Stimulated activated CD8-positive, alpha-beta memory T cell treated with anti-CD3 and anti-CD28 coated beads, Interleukin-15, amount 100 ng/mL, for 24 hours (primary cell): Measurements from ENCODE around the gene DAGLA.
A peak's percentile ranks its signal among the peaks of the same experiment; 100 is the strongest.
"Not testable (repeated sequence)": the region's sequence is repeated elsewhere in the genome, so short reads cannot be mapped to it uniquely, and the experiment has no call there.

Experiments
- DNase-seq: peaks from one replicate; pipeline ENCODE4 v3.0.0-alpha.2; 2020; ENCODE audit warnings: low read depth

Gene DAGLA

GRCh38 chr11:61679893-61680621 is at the start of gene DAGLA:
DAGLA (plus strand) TSS chr11:61680391; CDS start chr11:61720156, 39,765 bp downstream.
- peak; percentile 84 for DNase-seq

- DNase-seq = no peak
These were observed 48.1 kb upstream of the DAGLA start for GRCh38 chr11:61632096-61632495.

GRCh38 chr11:61635304-61635703 is 44.9 kb upstream of the DAGLA start:
- no peak for DNase-seq

GRCh38 chr11:61635787-61636186 is 44.4 kb upstream of the DAGLA start:
- no peak for DNase-seq

- DNase-seq = no peak
These were observed 43.5 kb upstream of the DAGLA start for GRCh38 chr11:61636676-61637075.

GRCh38 chr11:61637277-61637676 is 42.9 kb upstream of the DAGLA start:
- no peak for DNase-seq

GRCh38 chr11:61639816-61640443 is 40.3 kb upstream of the DAGLA start:
- no peak for DNase-seq

- DNase-seq = no peak
These were observed 38.0 kb upstream of the DAGLA start for GRCh38 chr11:61642162-61642561.

GRCh38 chr11:61645179-61645868 is 34.9 kb upstream of the DAGLA start:
- DNase-seq = no peak

- DNase-seq = no peak
These were observed 32.7 kb upstream of the DAGLA start for GRCh38 chr11:61647529-61647928.

- DNase-seq = no peak
These were observed 29.2 kb upstream of the DAGLA start for GRCh38 chr11:61650781-61651571.

GRCh38 chr11:61652135-61652534 is 28.1 kb upstream of the DAGLA start:
- no peak for DNase-seq

GRCh38 chr11:61654397-61654829 is 25.8 kb upstream of the DAGLA start:
- no peak for DNase-seq

- not testable (repeated sequence) for DNase-seq
These were observed 24.7 kb upstream of the DAGLA start for GRCh38 chr11:61655266-61656159.

- DNase-seq = no peak
These were observed 23.7 kb upstream of the DAGLA start for GRCh38 chr11:61656347-61657077.

- no peak for DNase-seq
These were observed 22.5 kb upstream of the DAGLA start for GRCh38 chr11:61657566-61658290.

GRCh38 chr11:61659413-61660196 is 20.6 kb upstream of the DAGLA start:
- no peak for DNase-seq

- not testable (repeated sequence) for DNase-seq
These were observed 19.2 kb upstream of the DAGLA start for GRCh38 chr11:61660997-61661396.
